Transverse colon (tissue), 4 donors: ENCODE results near the gene VAV2. TPM values are rescaled to one million over a fixed set of nuclear protein-coding genes. Genes with fewer than 3 reads are reported as not detected.

ENCODE experiments used
- DNase-seq: peaks from one replicate; pipeline ENCODE4 v3.0.0-alpha.2; 2019
- H3K27ac ChIP-seq, 4 donors: fragments of 200-600 bp; sonication (generic); 2 replicates each; pipeline ENCODE4 v1.5.1; 2016 to 2018; ENCODE audit warnings: inconsistent platforms in 4 of 4
- H3K27me3 ChIP-seq: fragments of 200-600 bp; sonication (generic); 2 replicates; pipeline ENCODE4 v1.5.1; 2017; ENCODE audit warnings: inconsistent platforms
- H3K36me3 ChIP-seq, 4 donors: fragments of 200-600 bp; sonication (generic); 2 replicates each; pipeline ENCODE4 v1.5.1; 2017 to 2019; ENCODE audit warnings: inconsistent platforms in 4 of 4
- H3K4me1 ChIP-seq, 4 donors: fragments of 200-600 bp; sonication (generic); 2 replicates each; pipeline ENCODE4 v1.5.1; 2017 to 2020; ENCODE audit warnings: inconsistent platforms in 4 of 4
- H3K4me3 ChIP-seq, 4 donors: fragments of 200-600 bp; sonication (generic); 1 replicate in 1 of 4; 2 replicates in 3 of 4; pipeline versions ENCODE4 v1.5.1 to v1.6.1; 2017 to 2019; ENCODE audit warnings: inconsistent platforms in 4 of 4
- H3K9me3 ChIP-seq, 2 donors: fragments of 200-600 bp; sonication (generic); 2 replicates each; pipeline ENCODE4 v1.5.1; 2017 to 2019; ENCODE audit warnings: inconsistent platforms in 2 of 2
- CTCF ChIP-seq, 5 experiments: fragments of 200-600 bp in 3 of 5; fragments of 450-650 bp in 2 of 5; sonication (generic) in 3 of 5; IDR thresholded peaks; 1 replicate in 2 of 5; 2 replicates in 3 of 5; pipeline ENCODE4 v1.5.1; 2016 to 2017; ENCODE audit warnings: antibody characterized with exemption in 5 of 5, inconsistent platforms in 3 of 5, mild to moderate bottlenecking in 2 of 5, moderate library complexity in 1 of 5
- EP300 ChIP-seq: sonication (generic); formaldehyde crosslinking; IDR thresholded peaks from one replicate; pipeline ENCODE4 v1.6.1; 2017; ENCODE audit warnings: antibody characterized with exemption, low read depth
- POLR2A ChIP-seq: fragments of 450-650 bp; IDR thresholded peaks from one replicate; pipeline ENCODE4 v1.6.1; 2016; ENCODE audit warnings: antibody characterized with exemption, mild to moderate bottlenecking, moderate library complexity
- POLR2AphosphoS5 ChIP-seq, 3 donors: sonication (generic); formaldehyde crosslinking; IDR thresholded peaks; one replicate each; pipeline ENCODE4 v1.6.1; 2016; ENCODE audit warnings: antibody characterized with exemption in 3 of 3
- WGBS, 2 donors: methylation state at CpG; one replicate each; pipeline ENCODE4 v1.1.5; 2018; ENCODE audit warnings: low coverage in 1 of 2; 5-methylcytosine and 5-hydroxymethylcytosine counted together
- in situ Hi-C, 4 donors: fragments of 200-750 bp; cut with MboI; loops; one replicate each; pipeline versions ENCODE4 v1.15.0 to v1.15.1; 2017; ENCODE audit warnings: low sequenced_read_pairs in 3 of 4, low pct_ligation_motif_present in 1 of 4, low pct_unique_long_range_greater_than_20kb in 1 of 4
- intact Hi-C: fragments of 100-400 bp; cut with DNase I; formaldehyde crosslinking; loops from one replicate; pipeline ENCODE4 v1.15.1; 2023; ENCODE audit warnings: low total_unique reads
- total RNA-seq, 4 donors: library from RNA; depleted of rRNA; stranded (reverse); fragments of >200 nt; gene quantifications; one replicate each; pipeline ENCODE4 v1.1.0, GENCODE V29; 2016

VAV2 gene
- total RNA-seq, 4 donors from 2014 or later: 8.2 to 52.4 (median 24.5) TPM

DNA sequence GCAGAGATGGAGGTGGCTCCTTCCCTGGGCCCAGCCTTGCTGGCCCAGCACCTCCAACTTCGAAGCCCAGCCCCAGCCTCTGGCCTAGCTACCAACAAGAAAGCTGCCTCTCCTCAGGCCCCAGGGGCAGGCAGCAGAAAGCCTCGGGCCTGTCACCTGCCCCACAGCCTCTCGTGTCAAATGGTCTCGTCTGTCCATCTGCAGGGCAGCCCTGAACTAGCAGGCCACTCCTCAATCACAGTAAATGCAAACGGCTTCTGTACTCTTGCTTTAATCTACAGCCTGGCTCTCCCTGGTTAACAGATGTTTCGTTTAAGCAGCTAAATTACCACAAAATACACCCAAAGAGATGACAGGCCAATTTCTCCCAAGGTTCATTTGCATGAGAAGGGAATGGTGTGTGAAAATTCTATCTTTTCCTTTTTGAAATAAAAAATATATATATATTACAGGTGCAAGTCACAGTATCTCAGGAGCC lies 21.5 kb downstream of the VAV2 start:
- no peak for DNase-seq
- Histone ChIP-seq H3K27ac (no peak overlapping the region), H3K4me3 (no peak overlapping the region), H3K9me3 (no peaks in the 10 kb centered on the region), H3K27me3 (no peaks in the 10 kb centered on the region), H3K36me3 (no peaks in the 10 kb centered on the region), H3K4me1 (peaks cover 21 to 40% (median 35%) of the 10 kb centered on the region in 4 donors)
- in situ Hi-C loops: no loop called here
- WGBS, 2 donors: 65 to 82% methylated on average over 4 to 6 of the region's 6 CpGs
- intact Hi-C loops: no loop called here
- TF ChIP-seq POLR2AphosphoS5 (IDR thresholded peaks at IDR 0.05): no peak
- TF ChIP-seq POLR2A: no peak
- no peak for TF ChIP-seq EP300
- TF ChIP-seq CTCF (IDR thresholded peaks at IDR 0.05): no peak

- intact Hi-C loops: no loop called here
Observed at GRCh38 chr9:133969681-133970580, 22.2 kb downstream of the VAV2 start.

DNA sequence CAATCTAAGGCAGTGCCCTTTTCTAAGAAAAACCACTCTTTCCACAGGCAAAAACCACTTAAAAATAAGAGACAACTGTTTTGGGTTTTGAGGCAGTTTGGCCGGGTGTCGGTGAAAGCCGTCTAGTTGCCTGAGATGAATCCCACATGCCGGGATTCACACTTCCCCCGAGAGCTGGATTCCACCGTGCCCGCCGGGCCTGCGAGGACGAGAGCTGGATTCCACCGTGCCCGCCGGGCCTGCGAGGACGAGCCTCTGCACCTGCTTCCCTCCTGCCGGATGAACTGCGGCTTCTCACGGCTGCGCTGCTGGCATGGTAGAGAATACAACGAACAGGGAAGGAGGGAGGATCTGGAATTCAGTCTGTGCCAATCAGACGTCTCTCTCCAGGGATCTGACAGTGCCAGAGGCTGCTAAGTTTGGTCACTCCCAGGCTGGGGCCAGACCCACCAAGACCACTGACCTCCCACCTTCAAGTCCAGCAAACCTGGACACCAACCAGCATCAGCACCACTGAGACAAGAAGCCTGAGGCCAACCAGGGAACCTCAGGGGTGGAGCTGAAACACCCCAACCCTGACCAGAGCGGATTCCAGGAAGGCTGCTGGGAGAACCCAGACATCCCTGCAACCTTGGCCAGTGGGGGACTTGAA lies 23.0 kb downstream of the VAV2 start:
- Histone ChIP-seq H3K4me1 (peaks cover 21 to 34% (median 31%) of the 10 kb centered on the region in 4 donors), H3K4me3 (no peak overlapping the region), H3K36me3 (no peaks in the 10 kb centered on the region), H3K27ac (no peak overlapping the region), H3K27me3 (no peaks in the 10 kb centered on the region), H3K9me3 (peaks cover 0 to 7% of the 10 kb centered on the region in 2 donors)
- in situ Hi-C loops (no loop called here), intact Hi-C loops (no loop called here)
- DNase-seq: no peak
- 83% methylated on average over 22 of the region's 22 CpGs; no CpG with 5 or more reads in 1 of the 2 donors for WGBS, 2 donors
- no peak for TF ChIP-seq EP300
- no peak for TF ChIP-seq POLR2AphosphoS5 (IDR thresholded peaks at IDR 0.05)
- TF ChIP-seq POLR2A: no peak
- TF ChIP-seq CTCF (IDR thresholded peaks at IDR 0.05): no peak

More at GRCh38 chr9:133969681-133970580, 22.2 kb downstream of the VAV2 start:
- in situ Hi-C loops: no loop called here
- Histone ChIP-seq H3K4me1 (peaks cover 21 to 40% (median 35%) of the 10 kb centered on the region in 4 donors), H3K27ac (no peak overlapping the region), H3K9me3 (no peaks in the 10 kb centered on the region), H3K27me3 (no peaks in the 10 kb centered on the region), H3K36me3 (no peaks in the 10 kb centered on the region), H3K4me3 (no peak overlapping the region)
- 87% methylated on average over 20 of the region's 25 CpGs; no CpG with 5 or more reads in 1 of the 2 donors for WGBS, 2 donors
- DNase-seq: no peak
- TF ChIP-seq CTCF (IDR thresholded peaks at IDR 0.05) (no peak), EP300 (no peak), POLR2AphosphoS5 (IDR thresholded peaks at IDR 0.05) (no peak), POLR2A (no peak)

- Histone ChIP-seq H3K4me3 (no peak overlapping the region), H3K27me3 (no peaks in the 10 kb centered on the region), H3K4me1 (peaks cover 21 to 27% (median 24%) of the 10 kb centered on the region in 4 donors), H3K27ac (no peak overlapping the region), H3K36me3 (no peaks in the 10 kb centered on the region), H3K9me3 (peaks cover 0 to 7% of the 10 kb centered on the region in 2 donors)
- in situ Hi-C loops (no loop called here), intact Hi-C loops (no loop called here)
- no peak for TF ChIP-seq POLR2AphosphoS5 (IDR thresholded peaks at IDR 0.05)
- no peak for TF ChIP-seq EP300
- DNase-seq: no peak
- 72% methylated on average over 12 of the region's 12 CpGs; no CpG with 5 or more reads in 1 of the 2 donors for WGBS, 2 donors
Observed at GRCh38 chr9:133968428-133968827, 23.7 kb downstream of the VAV2 start.
